Mammary epithelial cell (primary cell): Measurements from ENCODE around the gene SQSTM1.

Experiments
- CTCF ChIP-seq, 2 donors: IDR thresholded peaks in 1 of 2; conservative IDR thresholded peaks in 1 of 2; 2 replicates each; pipeline ENCODE4 v1.5.1; 2011 to 2012; ENCODE audit warnings: inconsistent platforms in 2 of 2, low read length in 2 of 2, mild to moderate bottlenecking in 2 of 2, control low read depth in 1 of 2, low read depth in 1 of 2; ENCODE audit not compliant: insufficient read depth in 1 of 2; ENCODE audit errors: extremely low read depth in 1 of 2
- EZH2 ChIP-seq: IDR thresholded peaks from 2 replicates; pipeline ENCODE4 v1.6.1; 2012; ENCODE audit warnings: low read length, inconsistent platforms, borderline replicate concordance

DNA sequence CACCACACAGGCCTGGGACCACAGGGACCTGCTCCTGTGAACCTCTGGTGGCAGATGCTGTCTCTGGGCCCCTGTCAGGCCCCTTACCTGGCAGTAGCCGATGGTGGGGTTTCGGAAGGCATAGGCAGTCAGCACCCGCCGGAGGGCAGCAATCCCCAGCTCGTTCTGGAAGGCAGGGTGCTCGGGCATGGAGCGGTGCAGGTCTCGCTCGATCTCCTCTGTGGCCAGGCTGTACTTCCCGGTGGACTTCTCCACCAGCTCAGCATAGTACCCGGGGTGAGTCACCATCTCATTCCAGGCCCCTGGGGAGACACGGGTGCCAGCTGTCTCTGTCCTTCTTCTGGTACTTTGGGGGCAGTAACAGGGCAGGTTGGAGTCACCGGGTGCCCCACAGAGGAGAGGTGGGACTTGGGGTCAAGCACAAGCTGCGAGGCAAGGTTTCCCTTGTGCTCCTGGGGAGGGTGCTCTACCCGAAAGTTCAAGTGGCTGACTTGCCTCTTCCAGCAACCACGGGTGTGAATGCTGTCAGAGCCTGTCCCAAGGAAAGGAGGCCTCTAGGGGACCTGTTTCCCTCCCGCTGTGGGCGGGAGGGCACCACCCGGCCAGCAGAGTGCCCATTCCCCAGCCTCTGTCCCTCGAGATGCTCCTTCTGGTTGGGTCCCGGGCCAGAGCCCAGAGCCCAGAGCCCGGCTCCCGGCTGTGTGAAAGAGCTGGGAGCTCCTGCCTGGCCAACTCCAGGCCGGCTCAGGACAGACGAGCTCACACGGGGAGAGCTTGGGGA, 57.7 kb downstream of the SQSTM1 start:
- TF ChIP-seq CTCF (conservative IDR thresholded peaks at IDR 0.05 in 1 of 2, IDR thresholded peaks at IDR 0.05 in 1 of 2; ENCODE audit: extremely low read depth in 1 of 2, insufficient read depth in 1 of 2, low read depth in 1 of 2, low read length in 2 of 2), result no peak
- TF ChIP-seq EZH2, result no peak
